CD4-positive, alpha-beta memory T cell (primary cell): Measurements from ENCODE around the gene SLC16A4. TPM values are rescaled to one million over a fixed set of nuclear protein-coding genes. Genes with fewer than 3 reads are reported as not detected.

ENCODE experiments used
- CTCF ChIA-PET: fragments of 350-600 bp; sonication (Branson Sonifier 250); formaldehyde crosslinking; loops from one replicate; lab custom pipeline; 2021; ENCODE audit warnings: inconsistent platforms; ENCODE audit not compliant: partially characterized antibody; lab: Charles Lee
- POLR2A ChIA-PET: fragments of 350-600 bp; sonication (Branson Sonifier 250); formaldehyde crosslinking; loops from one replicate; lab custom pipeline; 2021; ENCODE audit not compliant: partially characterized antibody; lab: Charles Lee
- DNase-seq, 5 donors: peaks; one replicate each; pipeline versions ENCODE4 v3.0.0 to v3.0.0-alpha.2; 2020 to 2022; ENCODE audit warnings: mixed read lengths in 1 of 5
- H3K27ac ChIP-seq: one replicate; pipeline ENCODE4 v1.7.0; 2013; ENCODE audit warnings: low read depth, low read length
- H3K27me3 ChIP-seq: 2 replicates; pipeline ENCODE4 v1.7.0; 2013; ENCODE audit warnings: mild to moderate bottlenecking, low read length, moderate library complexity; ENCODE audit not compliant: insufficient read depth
- H3K36me3 ChIP-seq: 2 replicates; pipeline ENCODE4 v1.7.0; 2013; ENCODE audit warnings: mild to moderate bottlenecking, low read length, moderate library complexity; ENCODE audit not compliant: insufficient read depth
- H3K4me1 ChIP-seq: 2 replicates; pipeline ENCODE4 v1.7.0; 2013; ENCODE audit warnings: mild to moderate bottlenecking, low read length, moderate library complexity; ENCODE audit not compliant: insufficient read depth
- H3K4me3 ChIP-seq, 2 donors: one replicate each; pipeline ENCODE4 v1.7.0; 2013; ENCODE audit warnings: low read length in 2 of 2, mild to moderate bottlenecking in 1 of 2
- H3K9me3 ChIP-seq, 2 donors: one replicate each; pipeline ENCODE4 v1.7.0; 2013; ENCODE audit warnings: low read length in 2 of 2, control low read depth in 1 of 2; ENCODE audit not compliant: control insufficient read depth in 1 of 2
- H3K27ac Mint-ChIP-seq, 7 donors: one replicate each; pipeline ENCODE4 v1.8.0; 2020 to 2021; ENCODE audit warnings: mixed read lengths in 7 of 7, mild to moderate bottlenecking in 6 of 7, inconsistent platforms in 3 of 7, moderate library complexity in 3 of 7
- H3K27me3 Mint-ChIP-seq, 2 donors: one replicate each; pipeline ENCODE4 v1.8.0; 2020 to 2021; ENCODE audit warnings: mixed read lengths in 2 of 2
- H3K36me3 Mint-ChIP-seq, 2 donors: one replicate each; pipeline ENCODE4 v1.8.0; 2020 to 2021; ENCODE audit warnings: mixed read lengths in 2 of 2, inconsistent platforms in 1 of 2, mild to moderate bottlenecking in 1 of 2
- H3K4me1 Mint-ChIP-seq, 4 donors: one replicate each; pipeline ENCODE4 v1.8.0; 2020 to 2021; ENCODE audit warnings: mixed read lengths in 4 of 4, mild to moderate bottlenecking in 1 of 4
- H3K4me3 Mint-ChIP-seq, 8 donors: one replicate each; pipeline ENCODE4 v1.8.0; 2020 to 2021; ENCODE audit warnings: mixed read lengths in 8 of 8, mild to moderate bottlenecking in 7 of 8, moderate library complexity in 6 of 8, inconsistent platforms in 3 of 8
- H3K9me3 Mint-ChIP-seq, 8 donors: one replicate each; pipeline ENCODE4 v1.8.0; 2020 to 2021; ENCODE audit warnings: mixed read lengths in 8 of 8, mild to moderate bottlenecking in 5 of 8, inconsistent platforms in 3 of 8, moderate library complexity in 1 of 8
- intact Hi-C: fragments of 100-400 bp; cut with micrococcal nuclease; formaldehyde crosslinking; loops from one replicate; pipeline ENCODE4 v1.15.1; 2023
- polyA plus RNA-seq, 2 donors: library from polyadenylated mRNA; unstranded; fragments of 300-500 nt; fragmentation: Illumina TruSeq; gene quantifications; one replicate each; pipeline ENCODE4 v1.2.3, GENCODE V29; 2021
- total RNA-seq, 2 experiments: library from RNA; stranded (reverse); gene quantifications; one replicate each; pipeline ENCODE4 v1.2.3, GENCODE V29; 2021

SLC16A4 gene
- total and polyA plus RNA-seq, 4 experiments from 2014 or later = 0.29 to 0.90 (median 0.56) TPM

- POLR2A ChIA-PET = interaction anchor here (4.3 kb wide), 1 partner anchor 9 kb away, joined by 43 read pairs; the partner anchor contains the start of gene RBM15
- H3K27ac Mint-ChIP-seq = peak overlapping the region in 2 of 7 donors; percentile 57 to 84
- intact Hi-C loops = no loop called here
- Histone ChIP-seq H3K27ac (no peak overlapping the region), H3K27me3 (no peaks in the 10 kb centered on the region), H3K4me3 (no peak overlapping the region), H3K36me3 (peaks cover 15% of the 10 kb centered on the region), H3K4me1 (peaks cover 83% of the 10 kb centered on the region), H3K9me3 (no peaks in the 10 kb centered on the region)
- peaks cover 41 to 46% of the 10 kb centered on the region in 2 donors for H3K36me3 Mint-ChIP-seq
- DNase-seq = no peak
- no peaks in the 10 kb centered on the region for H3K27me3 Mint-ChIP-seq
- CTCF ChIA-PET = interaction anchor here (1.8 to 2.8 kb wide), 2 partner anchors 9 to 141 kb away, joined by 3 to 10 read pairs; partner anchors contain the start of gene RBM15
- peaks cover 59 to 90% (median 74%) of the 10 kb centered on the region in 4 donors for H3K4me1 Mint-ChIP-seq
- H3K9me3 Mint-ChIP-seq = no peaks in the 10 kb centered on the region
- H3K4me3 Mint-ChIP-seq = peak overlapping the region in 4 of 8 donors; percentile 15 to 65 (median 39)
These were observed 42.8 kb downstream of the SLC16A4 start for GRCh38 chr1:110348050-110348449.

- intact Hi-C loops = no loop called here
- POLR2A ChIA-PET = interaction anchor here (4.3 kb wide), 1 partner anchor 8 kb away, joined by 43 read pairs; the partner anchor contains the start of gene RBM15
- Histone ChIP-seq H3K9me3 (no peaks in the 10 kb centered on the region), H3K36me3 (peaks cover 15% of the 10 kb centered on the region), H3K27me3 (no peaks in the 10 kb centered on the region), H3K4me3 (no peak overlapping the region), H3K27ac (no peak overlapping the region), H3K4me1 (peaks cover 90% of the 10 kb centered on the region)
- no peak for DNase-seq
- CTCF ChIA-PET = interaction anchor here (2.8 kb wide), 1 partner anchor 8 kb away, joined by 10 read pairs; the partner anchor contains the start of gene RBM15
- Mint-ChIP-seq H3K27me3 (no peaks in the 10 kb centered on the region), H3K9me3 (no peaks in the 10 kb centered on the region), H3K4me1 (peaks cover 65 to 95% (median 80%) of the 10 kb centered on the region in 4 donors), H3K27ac (peak overlapping the region in 2 of 7 donors; percentile 1 to 3), H3K36me3 (peaks cover 45 to 51% of the 10 kb centered on the region in 2 donors), H3K4me3 (peak overlapping the region in 6 of 8 donors; percentile 17 to 59 (median 36))
These were observed 43.5 kb downstream of the SLC16A4 start for GRCh38 chr1:110347182-110347893.

GRCh38 chr1:110346690-110347089 lies 44.1 kb downstream of the SLC16A4 start:
- Histone ChIP-seq H3K4me1 (peaks cover 95% of the 10 kb centered on the region), H3K9me3 (no peaks in the 10 kb centered on the region), H3K4me3 (no peak overlapping the region), H3K27me3 (no peaks in the 10 kb centered on the region), H3K36me3 (peaks cover 19% of the 10 kb centered on the region), H3K27ac (no peak overlapping the region)
- Mint-ChIP-seq H3K4me1 (peaks cover 69 to 97% (median 84%) of the 10 kb centered on the region in 4 donors), H3K27me3 (no peaks in the 10 kb centered on the region), H3K27ac (peak overlapping the region in 2 of 7 donors; percentile 1 to 66), H3K9me3 (no peaks in the 10 kb centered on the region), H3K4me3 (peak overlapping the region in 3 of 8 donors; percentile 0 to 26 (median 22)), H3K36me3 (peaks cover 50 to 56% of the 10 kb centered on the region in 2 donors)
- intact Hi-C loops = no loop called here
- DNase-seq = no peak
- ChIA-PET POLR2A (interaction anchor here (4.3 kb wide), 1 partner anchor 8 kb away, joined by 43 read pairs; the partner anchor contains the start of gene RBM15), CTCF (interaction anchor here (1.3 to 1.5 kb wide), 2 partner anchors 62 to 139 kb away, joined by 4 read pairs; no protein-coding TSS in a partner anchor)

GRCh38 chr1:110345480-110345879 lies 45.3 kb downstream of the SLC16A4 start:
- Mint-ChIP-seq H3K4me3 (peak overlapping the region in 6 of 8 donors; percentile 5 to 62 (median 33)), H3K4me1 (peaks cover 68 to 97% (median 84%) of the 10 kb centered on the region in 4 donors), H3K9me3 (no peaks in the 10 kb centered on the region), H3K27me3 (no peaks in the 10 kb centered on the region), H3K27ac (peak overlapping the region in 5 of 7 donors; percentile 15 to 61 (median 24)), H3K36me3 (peaks cover 58 to 59% of the 10 kb centered on the region in 2 donors)
- POLR2A ChIA-PET = no interaction called here
- CTCF ChIA-PET = interaction anchor here (1.3 to 1.5 kb wide), 2 partner anchors 63 to 138 kb away, joined by 4 read pairs; no protein-coding TSS in a partner anchor
- no peak for DNase-seq
- intact Hi-C loops = no loop called here
- Histone ChIP-seq H3K27ac (no peak overlapping the region), H3K9me3 (no peaks in the 10 kb centered on the region), H3K36me3 (peaks cover 31% of the 10 kb centered on the region), H3K4me3 (no peak overlapping the region), H3K4me1 (peaks cover 95% of the 10 kb centered on the region), H3K27me3 (no peaks in the 10 kb centered on the region)

GRCh38 chr1:110344152-110344551 lies 46.7 kb downstream of the SLC16A4 start:
- intact Hi-C loops = no loop called here

GRCh38 chr1:110343249-110343648 lies 47.6 kb downstream of the SLC16A4 start:
- intact Hi-C loops = no loop called here
- Histone ChIP-seq H3K36me3 (peaks cover 31% of the 10 kb centered on the region), H3K4me1 (peaks cover 80% of the 10 kb centered on the region), H3K27me3 (no peaks in the 10 kb centered on the region), H3K9me3 (no peaks in the 10 kb centered on the region), H3K27ac (no peak overlapping the region), H3K4me3 (peak overlapping the region in 1 of 2 donors; percentile 25)
- Mint-ChIP-seq H3K4me1 (peaks cover 56 to 83% (median 74%) of the 10 kb centered on the region in 4 donors), H3K27ac (peak overlapping the region in 4 of 7 donors; percentile 16 to 65 (median 52)), H3K27me3 (no peaks in the 10 kb centered on the region), H3K9me3 (no peaks in the 10 kb centered on the region), H3K36me3 (peaks cover 58 to 61% of the 10 kb centered on the region in 2 donors), H3K4me3 (peak overlapping the region in 6 of 8 donors; percentile 34 to 87 (median 71))
- ChIA-PET POLR2A (no interaction called here), CTCF (no interaction called here)
- DNase-seq = no peak

More at GRCh38 chr1:110344152-110344551, 46.7 kb downstream of the SLC16A4 start:
- Mint-ChIP-seq H3K4me1 (peaks cover 64 to 92% (median 81%) of the 10 kb centered on the region in 4 donors), H3K4me3 (peak overlapping the region in 7 of 8 donors; percentile 40 to 87 (median 70)), H3K27me3 (no peaks in the 10 kb centered on the region), H3K9me3 (no peaks in the 10 kb centered on the region), H3K36me3 (peaks cover 58 to 64% of the 10 kb centered on the region in 2 donors), H3K27ac (peak overlapping the region in 5 of 7 donors; percentile 38 to 61 (median 47))
- no peak overlapping the region for H3K27ac ChIP-seq
- no peak overlapping the region for H3K4me3 ChIP-seq
- ChIA-PET POLR2A (no interaction called here), CTCF (no interaction called here)
- no peak for DNase-seq
- H3K36me3 ChIP-seq = peaks cover 31% of the 10 kb centered on the region
- no peaks in the 10 kb centered on the region for H3K27me3 ChIP-seq
- peaks cover 89% of the 10 kb centered on the region for H3K4me1 ChIP-seq
- H3K9me3 ChIP-seq = no peaks in the 10 kb centered on the region
